HG03108 (cell line): ENCODE measurements around the gene DNMT3B.
"Not testable (repeated sequence)": the region's sequence is repeated elsewhere in the genome, so short reads cannot be mapped to it uniquely, and the experiment has no call there.

Experiments used
- ATAC-seq: cut with Tn5 transposase; IDR thresholded peaks from one replicate; pipeline ENCODE4 v1.9.1; 2021; ENCODE audit warnings: moderate library complexity; ENCODE audit not compliant: unreplicated experiment

Gene DNMT3B

DNA sequence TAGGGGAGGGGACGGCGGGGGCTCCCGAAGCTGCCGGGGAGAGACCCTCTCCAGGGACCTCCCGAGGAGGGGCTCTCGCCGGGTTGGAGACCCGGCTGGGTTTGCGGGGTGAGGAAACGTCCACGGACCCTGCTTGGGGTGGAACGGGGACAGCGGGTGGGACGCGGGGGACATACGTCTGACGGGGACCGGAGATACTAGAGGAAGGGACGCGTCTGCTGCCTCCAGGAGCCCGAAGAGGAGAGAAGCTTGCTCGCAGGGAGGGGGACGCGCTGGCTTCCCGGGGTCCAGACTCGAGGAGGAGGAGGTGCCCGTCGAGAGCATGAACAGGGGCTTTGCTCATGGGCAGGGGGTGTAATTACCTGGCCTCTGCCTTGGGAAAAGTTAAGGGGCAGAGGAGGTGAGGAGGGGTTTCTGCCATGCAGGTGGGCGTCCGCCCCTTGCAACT, 593 bp downstream of the DNMT3B start:
- peak; percentile 8 for ATAC-seq

DNA sequence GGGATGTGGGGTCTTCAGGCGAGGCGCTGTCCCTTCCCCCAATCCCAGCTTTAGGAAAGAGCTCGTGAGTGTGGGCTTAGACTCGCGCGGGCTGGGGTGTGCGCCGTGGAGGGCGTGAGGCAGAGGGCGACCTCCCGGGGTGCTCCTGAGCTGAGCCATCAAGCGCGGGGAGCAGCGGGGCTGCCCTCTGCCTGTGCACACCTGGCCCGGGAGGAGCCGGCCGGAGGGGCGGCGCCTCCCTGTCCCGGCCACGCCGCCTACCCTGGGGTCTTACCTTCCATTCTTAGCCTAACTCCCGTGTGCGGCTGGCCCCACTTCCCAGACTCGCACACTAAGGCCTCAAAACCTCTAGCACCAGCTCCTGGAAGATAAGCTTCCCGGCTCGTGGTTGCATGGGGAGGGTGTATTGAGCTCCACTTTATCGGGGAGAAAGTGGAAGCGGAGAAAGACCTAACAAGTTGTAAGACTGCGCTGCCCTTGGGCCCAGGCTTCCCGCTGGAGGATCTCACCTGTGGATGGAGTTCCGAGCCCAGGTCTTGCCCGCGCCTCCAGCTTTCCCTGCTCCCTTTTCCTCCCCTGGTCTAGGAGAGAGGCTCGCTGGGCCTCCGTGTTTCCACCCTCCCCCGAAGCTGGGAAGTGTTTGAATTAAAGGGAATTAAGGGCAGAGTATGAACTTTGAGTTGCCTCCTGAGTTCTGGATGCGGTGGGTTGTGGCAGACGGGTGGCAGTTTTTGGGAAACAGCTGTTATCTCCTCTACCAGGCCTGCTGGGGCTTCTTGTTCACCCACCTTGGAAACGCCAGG, 1.2 kb downstream of the DNMT3B start:
- no peak for ATAC-seq

DNA sequence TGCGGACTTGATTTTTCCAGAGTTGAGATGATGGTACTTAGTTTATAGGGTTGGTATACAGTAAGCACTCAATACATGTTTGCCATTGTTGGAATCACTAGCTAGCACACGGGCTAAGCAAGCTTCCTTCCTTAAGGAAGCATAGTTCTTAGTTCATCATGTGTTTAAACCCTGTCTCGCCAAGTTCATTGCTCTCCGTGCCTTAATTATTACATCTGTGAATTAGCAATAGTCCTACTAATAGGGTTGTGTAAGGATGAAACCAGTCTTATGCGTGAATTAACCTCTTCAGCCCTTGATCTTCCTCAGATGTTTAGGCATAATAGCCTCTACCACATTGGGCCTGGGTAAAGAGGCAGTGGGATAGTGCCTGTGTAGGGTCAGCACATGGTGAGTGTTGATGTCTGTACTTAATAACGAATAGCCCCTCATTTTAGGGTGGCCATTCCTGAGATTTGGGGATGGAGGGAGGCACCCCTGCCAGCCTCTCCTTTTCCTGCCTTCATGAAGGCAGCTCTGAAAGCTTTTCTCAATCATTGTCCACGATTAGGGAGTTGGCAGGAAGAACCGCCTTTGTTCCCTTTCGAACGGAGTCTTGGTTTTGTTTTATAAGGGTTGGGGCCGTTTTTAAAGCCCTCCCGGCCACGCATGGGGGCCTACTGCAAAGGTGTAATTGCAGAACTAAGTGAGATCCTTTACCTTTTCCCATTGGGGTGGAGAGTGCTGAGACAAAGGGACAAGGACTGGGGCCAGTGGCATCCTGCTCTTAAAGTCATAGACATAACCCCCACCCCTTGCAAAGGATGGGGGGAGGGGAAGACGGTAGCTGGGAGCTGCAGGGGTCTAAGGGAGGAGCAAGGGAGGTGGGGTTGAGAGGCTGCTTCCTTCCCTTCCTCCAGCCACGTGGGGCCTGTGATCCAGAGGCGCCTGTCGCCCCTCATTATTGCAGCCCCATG, 2.1 kb downstream of the DNMT3B start:
- no peak for ATAC-seq

DNA sequence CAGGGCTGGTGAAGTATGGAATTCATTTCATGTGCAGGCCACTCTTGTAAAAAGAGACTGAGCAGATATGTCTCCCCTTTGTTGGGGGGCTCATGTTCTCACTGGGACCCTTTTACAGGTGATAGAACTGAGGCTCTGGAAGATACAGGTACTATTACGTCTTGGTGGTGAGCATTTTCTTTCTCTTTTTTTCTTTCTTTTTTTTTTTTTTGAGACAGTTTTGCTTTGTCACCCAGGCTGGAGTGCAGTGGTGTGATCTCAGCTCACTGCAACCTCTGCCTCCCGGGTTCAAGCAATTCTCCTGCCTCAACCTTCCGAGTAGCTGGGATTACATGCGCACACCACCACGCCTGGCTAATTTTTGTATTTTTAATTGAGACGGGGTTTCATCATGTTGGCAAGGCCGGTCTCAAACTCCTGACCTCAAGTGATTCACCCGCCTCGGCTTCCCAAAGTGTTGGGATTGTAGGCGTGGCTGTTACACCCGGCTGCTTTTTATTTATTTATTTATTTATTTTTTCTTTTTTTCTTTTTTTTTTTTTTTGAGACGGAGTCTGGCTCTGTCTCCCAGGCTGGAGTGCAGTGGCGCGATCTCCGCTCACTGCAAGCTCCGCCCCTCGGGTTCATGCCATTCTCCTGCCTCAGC, 3.2 kb downstream of the DNMT3B start:
- ATAC-seq, result not testable (repeated sequence)

DNA sequence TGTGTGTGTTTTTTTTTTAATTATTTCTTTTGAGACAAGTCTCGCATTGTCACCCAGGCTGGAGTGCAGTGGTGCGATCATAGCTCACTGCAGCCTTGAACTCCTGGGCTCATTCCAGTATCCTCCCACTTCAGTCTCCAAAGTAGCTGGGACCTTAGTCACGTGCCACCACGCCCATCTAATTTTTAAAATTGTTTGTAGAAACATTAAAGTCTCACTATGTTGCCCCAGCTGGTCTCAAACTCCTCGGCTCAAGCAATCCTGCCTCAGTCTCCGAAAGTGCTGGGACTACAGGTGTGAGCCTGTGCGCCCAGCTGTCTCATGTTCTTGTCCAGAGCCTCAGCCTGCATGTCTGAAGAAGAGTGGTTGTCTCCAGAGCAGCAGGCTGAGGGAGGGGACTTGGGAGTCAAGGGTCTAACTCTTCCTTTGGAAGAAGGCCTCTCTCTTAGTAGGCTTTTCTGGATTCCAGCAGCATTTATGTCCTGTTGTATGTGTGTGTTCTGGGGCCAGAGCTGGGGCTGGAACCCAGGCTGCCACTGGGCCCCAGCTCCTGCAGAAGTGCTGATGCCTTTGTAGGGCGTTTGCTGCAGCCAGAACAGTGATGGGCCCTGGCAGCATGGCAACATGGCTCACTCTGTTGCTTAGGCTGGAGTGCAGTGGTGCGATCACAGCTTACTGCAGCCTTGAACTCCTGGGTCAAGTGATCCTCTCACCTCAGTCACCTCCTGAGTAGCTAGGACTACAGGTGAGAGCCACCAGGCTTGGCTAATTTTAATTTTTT, 5.4 kb downstream of the DNMT3B start:
- ATAC-seq, result no peak

DNA sequence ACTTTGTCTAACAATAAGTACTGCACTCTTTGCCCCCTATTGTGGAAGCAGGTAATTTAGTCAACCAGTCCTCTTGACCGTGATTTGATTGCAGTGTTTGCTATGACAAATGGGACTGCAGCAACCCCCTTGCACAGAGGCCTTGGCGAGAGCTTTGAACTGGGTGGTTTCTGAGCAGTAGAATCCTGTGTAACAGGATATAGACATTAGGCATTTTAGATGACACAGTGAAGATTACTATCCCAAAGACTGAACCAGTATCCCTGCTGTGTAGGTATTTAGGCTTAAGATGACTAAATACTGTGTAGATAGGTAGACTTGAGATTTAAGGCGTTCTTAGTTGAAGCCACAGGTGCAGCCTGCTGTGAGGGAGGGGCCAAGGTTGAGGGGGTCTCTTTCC, 9.9 kb downstream of the DNMT3B start:
- no peak for ATAC-seq

DNA sequence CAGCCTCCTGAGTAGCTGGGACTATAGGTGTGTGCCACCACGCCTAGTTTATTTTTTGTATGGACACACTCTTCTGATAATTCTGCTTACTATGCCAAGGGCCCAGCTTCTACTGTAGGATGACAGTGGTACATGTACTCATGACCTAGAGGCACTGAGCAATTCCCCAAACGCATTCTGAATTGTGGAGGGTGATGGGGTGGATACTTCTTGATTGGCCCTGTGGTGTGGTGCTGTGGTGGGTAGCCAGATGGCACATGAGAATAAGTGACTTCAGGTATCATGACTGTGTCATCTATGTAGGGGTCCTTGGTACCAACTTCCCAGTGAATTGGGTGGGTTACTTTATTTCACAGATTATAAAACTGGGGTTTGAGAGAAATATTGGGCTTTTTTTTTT, 11.0 kb downstream of the DNMT3B start:
- ATAC-seq, result no peak

DNA sequence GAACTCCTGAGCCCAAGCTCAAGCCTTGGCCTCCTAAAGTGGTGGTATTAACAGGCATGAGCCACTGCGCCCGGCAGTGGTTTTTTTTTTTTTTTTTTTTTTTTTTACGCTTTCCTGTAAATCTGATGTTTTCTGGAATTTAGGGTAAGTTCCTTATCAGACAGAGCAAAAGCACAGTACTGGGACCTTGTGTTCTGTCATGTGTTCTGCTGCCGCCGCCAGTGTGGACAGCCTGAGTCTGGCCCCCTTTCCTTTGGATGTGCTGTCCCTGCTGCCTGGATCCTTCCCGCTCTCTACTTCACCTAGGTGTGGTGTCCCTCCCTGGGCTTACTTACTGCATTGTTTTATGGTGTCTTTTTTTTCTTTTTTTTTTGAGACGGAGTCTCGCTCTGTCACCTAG, 11.7 kb downstream of the DNMT3B start:
- ATAC-seq, result no peak

DNA sequence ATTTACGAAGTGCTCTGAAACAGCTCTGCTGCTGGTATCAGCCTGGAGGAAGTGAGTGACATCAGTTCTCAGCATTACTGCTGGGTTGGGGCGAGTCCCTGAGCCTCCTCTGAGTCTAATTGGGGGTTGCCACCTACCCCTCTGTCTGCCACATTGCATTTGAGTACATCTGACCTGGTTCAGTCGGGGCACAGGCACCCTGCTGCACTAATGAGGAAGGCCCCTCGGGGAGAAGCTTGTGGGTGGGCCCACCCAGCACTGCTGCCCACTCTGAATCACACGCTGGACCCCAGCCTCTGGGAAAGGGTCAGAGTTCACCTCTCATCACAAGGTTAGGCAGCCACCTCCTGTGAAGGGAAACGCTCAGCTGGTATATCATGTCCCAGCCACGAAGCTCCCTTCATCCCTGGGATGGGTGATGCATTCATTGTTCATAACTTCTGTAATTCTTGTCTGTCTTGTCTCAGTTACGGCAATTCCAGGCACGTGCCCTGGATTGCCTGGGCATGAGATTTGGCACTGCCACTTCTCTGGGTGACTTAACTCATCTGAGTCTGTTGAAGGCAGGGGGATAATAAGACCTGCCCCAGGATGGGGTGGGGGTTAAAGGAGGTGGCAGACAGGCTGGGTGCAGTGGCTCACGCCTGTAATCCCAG, 13.3 kb downstream of the DNMT3B start:
- no peak for ATAC-seq

DNA sequence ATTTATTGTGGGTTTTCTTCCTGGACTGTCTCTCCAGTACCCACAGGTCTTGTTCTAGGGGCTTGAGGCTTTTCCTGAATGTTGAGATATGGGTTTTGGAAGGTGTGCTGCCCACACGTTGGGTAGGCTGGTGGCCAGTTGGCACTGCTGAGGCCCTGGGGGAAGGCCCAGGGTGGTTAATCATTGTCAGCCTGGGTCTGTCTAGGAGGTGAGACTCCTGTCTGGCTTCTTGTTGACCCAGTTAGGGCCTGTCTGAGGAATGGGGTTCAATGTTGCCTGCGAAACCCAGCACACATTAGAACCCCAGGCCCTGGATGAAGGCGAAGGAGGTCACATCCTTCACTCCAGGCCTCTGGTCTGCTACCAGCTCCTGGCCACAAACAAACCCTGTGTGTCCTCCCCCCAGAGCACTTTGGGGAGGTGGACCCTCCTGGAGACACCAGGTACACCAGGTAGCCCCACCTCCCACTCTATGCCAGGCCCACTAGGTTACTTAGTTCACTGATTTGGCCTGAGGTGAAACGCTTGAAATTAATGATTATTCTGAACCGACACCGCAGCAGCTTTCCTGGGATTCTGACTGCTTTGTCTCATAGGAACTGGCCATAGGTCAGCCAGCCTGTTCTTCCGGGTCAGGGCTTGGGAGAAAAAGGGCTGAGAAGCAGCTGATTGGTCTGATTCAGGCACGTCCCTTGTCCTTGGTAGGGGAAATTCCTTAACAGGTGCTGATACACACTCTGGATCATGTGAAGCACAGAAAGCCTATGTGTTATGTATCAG, 15.2 kb downstream of the DNMT3B start:
- no peak for ATAC-seq

DNA sequence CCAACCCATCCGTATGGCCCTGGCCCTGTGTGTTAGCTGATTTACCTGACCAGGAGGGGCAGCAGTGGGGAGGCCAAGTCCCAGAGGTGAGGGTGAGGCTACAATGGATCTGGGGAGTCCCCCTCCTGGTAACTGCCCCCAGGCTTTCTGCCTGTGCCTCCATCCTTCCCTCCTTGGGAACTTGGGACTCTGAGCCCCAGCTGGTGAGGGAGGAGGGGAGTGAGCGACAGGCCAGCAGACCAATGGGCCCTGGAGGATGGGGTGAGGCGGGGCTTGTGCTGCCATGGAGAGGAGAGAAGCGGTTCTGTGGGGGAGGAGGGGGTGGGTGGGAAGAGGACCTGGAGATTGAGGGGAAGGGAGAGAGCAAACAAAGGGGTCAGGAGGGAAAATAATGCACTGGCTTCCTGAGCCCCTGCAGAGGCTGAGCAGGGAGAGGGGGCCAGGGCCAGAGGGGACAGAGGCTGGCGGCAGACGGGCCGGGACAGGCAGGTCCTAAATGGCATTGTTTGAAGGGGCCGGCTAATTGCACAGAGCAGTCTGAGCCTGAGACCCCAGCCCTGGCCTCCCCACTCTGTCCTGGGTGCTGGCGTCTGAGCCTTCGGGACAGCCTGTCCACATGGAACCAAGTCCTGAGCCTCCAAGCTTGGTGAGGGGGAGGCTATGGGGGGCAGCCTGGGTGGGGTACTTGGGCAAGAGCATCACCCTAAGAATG, 17.5 kb downstream of the DNMT3B start:
- ATAC-seq, result no peak

DNA sequence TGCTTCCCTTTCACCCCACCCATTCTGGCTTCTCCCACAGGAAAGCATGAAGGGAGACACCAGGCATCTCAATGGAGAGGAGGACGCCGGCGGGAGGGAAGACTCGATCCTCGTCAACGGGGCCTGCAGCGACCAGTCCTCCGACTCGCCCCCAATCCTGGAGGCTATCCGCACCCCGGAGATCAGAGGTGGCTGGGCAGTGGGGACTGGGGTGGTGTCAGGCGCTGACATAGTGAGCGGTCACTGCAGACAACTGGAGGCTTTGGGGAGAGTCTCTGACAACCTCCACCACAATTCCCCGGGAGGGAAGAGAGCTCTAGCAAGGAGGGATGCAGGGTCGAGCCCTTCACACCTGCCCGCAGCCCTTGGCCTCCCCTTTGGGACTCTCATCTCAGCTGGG, 18.1 kb downstream of the DNMT3B start:
- no peak for ATAC-seq

DNA sequence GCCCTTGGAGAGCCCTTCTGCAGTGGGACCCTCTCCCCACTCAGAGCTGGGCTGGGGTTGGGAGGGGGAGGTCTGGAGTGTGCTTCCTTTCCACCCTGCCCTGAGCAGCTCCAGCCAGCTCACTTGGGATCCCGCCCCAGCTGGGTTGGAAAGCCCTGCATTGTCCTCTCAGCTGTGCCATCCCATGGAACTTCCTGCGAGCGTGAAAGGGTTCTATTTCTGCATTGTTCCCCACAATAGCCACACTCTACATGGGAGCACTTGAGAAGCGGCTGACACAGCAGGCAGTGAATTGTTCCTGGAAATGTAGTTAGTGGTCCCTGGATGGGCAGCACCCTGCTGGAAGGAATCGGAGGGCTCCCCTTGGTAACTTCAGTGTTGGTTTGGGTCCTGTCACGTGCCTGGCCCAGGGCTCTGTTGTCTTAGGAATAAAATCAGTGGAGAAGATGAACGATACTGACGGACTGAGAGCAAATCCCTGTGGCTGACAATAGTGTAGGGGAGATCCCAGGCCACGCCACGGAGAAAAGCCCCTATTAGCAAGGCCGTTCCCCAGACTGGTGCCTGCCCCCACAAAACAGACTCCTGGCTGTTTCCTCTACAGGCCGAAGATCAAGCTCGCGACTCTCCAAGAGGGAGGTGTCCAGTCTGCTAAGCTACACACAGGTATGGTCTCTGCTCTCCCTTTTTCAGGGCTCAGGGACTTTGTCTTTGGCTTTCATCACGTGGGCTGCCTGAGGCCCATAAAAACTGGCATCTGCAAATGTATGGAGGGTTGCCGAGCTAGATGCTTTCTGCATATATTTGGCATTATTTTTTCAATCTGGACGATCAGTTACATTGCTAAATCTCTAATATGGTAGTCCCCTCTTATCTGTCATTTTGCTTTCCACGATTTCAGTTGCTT, 18.8 kb downstream of the DNMT3B start:
- ATAC-seq, result no peak

DNA sequence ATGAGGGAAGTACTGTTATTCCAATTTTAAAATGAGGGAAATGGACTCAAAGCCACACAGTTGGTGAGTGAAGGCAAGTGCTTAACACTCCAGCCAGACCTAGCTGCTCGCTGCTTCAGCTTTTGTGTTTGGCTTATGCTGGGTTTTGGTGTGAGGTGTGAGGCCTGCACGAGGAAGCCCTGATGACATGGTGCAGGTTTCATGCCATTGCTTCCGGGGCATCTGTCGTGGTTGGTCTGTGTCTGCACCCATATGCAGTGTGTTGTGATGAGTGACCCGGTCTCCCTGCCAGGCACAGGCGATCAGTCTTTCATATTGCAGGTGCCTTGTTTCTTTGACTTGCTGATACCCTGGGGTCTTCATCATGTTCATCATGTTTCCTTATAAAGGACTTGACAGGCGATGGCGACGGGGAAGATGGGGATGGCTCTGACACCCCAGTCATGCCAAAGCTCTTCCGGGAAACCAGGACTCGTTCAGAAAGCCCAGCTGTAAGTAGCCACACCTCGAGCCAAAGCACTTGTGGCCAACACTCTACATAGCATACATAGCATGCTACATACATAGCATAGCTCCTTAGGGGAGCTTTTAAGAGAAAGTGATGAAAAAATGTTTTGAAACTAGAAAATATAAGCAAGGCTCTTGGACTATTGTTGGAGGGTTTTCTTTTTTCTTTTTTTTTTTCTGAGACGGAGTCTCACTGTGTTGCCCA, 22.3 kb downstream of the DNMT3B start:
- no peak for ATAC-seq

DNA sequence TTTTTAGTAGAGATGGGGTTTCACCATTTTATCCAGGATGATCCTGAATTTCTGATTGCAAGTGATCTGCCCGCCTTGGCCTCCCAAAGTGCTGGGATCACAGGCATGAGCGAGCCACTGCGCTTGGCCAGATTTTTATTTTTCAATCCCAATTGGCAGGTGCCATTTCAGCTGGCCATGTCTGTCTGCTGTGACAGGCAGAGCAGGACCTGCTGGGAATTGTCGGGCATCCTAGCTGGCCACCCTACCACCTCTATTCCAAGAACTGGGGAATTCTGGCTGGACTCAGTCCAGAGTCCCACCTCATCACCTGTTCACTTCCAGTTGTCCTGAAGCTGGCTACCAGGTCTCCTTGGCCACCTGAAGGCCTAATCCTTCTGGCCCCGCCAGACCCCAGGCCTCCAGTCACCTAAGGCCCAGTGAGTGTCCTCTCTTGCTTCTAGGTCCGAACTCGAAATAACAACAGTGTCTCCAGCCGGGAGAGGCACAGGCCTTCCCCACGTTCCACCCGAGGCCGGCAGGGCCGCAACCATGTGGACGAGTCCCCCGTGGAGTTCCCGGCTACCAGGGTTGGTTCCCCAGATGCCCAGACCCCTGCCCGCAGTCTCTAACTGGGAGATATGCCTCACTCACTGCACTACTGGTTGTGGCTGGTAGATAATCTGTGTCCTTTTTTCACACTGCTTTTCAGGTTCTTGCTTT, 24.0 kb downstream of the DNMT3B start:
- no peak for ATAC-seq

DNA sequence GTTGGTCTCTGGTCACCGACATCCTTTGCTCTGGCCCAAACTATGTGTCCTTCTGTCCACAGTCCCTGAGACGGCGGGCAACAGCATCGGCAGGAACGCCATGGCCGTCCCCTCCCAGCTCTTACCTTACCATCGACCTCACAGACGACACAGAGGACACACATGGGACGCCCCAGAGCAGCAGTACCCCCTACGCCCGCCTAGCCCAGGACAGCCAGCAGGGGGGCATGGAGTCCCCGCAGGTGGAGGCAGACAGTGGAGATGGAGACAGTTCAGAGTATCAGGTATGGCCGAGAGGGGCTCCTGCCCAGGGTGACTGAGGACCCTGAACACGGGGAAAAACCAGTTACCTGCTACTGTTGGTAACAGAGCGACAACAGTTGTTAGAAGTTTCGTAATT, 25.0 kb downstream of the DNMT3B start:
- no peak for ATAC-seq
